ENCODE measurements around the gene ENG.

Gene ENG

DNA sequence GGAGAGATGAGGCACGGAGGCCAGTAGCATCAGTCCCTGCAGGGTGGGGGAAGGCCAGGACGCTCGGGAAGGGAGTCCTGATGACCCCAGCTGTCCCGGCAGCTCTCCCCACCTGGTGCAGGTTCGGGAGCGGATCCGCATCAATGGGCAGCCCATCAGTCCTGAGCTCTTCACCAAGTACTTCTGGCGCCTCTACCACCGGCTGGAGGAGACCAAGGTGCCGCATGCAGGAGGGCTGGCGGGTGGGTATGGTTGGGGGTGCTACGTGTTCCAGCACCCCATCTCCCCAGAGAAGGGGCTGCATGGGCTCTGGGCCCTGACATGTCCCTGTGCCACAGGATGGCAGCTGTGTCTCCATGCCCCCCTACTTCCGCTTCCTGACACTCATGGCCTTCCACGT is 47.6 kb downstream of the ENG start:
- Histone ChIP-seq H3K79me2 (ENCODE audit: low read length) (peaks cover 23% of the 10 kb centered on the region), H3K36me3 (replicated peaks; ENCODE audit: low read depth, low read length) (peaks cover 39% of the 10 kb centered on the region), H3K9me3 (ENCODE audit: insufficient read depth, low read length) (no peaks in the 10 kb centered on the region), H3K9ac (ENCODE audit: low read length) (no peak overlapping the region), H3K4me3 (ENCODE audit: low read length) (no peak overlapping the region), H2AFZ (ENCODE audit: low read depth, low read length) (no peak overlapping the region), H3K27me3 (ENCODE audit: low read depth, low read length) (no peaks in the 10 kb centered on the region), H3K27ac (ENCODE audit: low read length) (no peak overlapping the region), H3K4me2 (ENCODE audit: low read length) (no peak overlapping the region), H3K4me1 (ENCODE audit: low read length) (peaks cover 12% of the 10 kb centered on the region), H4K20me1 (ENCODE audit: insufficient read depth, low read length) (0 out of 2 replicates have a peak, but pooled peaks cover 4% of the 10 kb centered on the region)
- TF ChIP-seq, protein P1, sequence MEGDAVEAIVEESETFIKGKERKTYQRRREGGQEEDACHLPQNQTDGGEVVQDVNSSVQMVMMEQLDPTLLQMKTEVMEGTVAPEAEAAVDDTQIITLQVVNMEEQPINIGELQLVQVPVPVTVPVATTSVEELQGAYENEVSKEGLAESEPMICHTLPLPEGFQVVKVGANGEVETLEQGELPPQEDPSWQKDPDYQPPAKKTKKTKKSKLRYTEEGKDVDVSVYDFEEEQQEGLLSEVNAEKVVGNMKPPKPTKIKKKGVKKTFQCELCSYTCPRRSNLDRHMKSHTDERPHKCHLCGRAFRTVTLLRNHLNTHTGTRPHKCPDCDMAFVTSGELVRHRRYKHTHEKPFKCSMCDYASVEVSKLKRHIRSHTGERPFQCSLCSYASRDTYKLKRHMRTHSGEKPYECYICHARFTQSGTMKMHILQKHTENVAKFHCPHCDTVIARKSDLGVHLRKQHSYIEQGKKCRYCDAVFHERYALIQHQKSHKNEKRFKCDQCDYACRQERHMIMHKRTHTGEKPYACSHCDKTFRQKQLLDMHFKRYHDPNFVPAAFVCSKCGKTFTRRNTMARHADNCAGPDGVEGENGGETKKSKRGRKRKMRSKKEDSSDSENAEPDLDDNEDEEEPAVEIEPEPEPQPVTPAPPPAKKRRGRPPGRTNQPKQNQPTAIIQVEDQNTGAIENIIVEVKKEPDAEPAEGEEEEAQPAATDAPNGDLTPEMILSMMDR (IDR thresholded peaks at IDR 0.05; ENCODE audit: low read depth, low read length): no peak
- TF ChIP-seq EZH2phosphoT487 (IDR thresholded peaks at IDR 0.05; ENCODE audit: low read depth): no peak

DNA sequence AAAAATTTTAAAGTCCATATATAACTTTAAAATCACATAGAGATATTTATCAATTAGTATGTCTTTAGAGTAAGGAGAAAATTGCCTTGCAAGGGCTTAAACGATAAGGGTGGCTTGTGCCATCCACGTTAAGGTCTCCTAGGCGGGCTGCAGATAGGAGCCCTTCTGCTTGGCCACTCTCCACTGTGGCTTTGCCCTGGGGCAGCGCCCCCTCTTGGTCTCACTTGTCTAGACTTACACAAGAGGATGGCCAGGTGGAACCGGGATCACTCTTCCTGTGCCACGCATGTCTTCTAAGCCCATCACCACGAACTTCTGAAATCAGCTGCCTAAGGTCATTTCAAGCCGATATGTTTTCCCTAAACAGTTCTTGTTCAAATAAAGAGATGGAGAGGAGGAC is 48.8 kb downstream of the ENG start:
- Histone ChIP-seq H3K4me1 (ENCODE audit: low read length) (peaks cover 16% of the 10 kb centered on the region), H3K27ac (ENCODE audit: low read length) (no peak overlapping the region), H2AFZ (ENCODE audit: low read depth, low read length) (no peak overlapping the region), H3K27me3 (ENCODE audit: low read depth, low read length) (no peaks in the 10 kb centered on the region), H3K4me2 (ENCODE audit: low read length) (no peak overlapping the region), H3K9me3 (ENCODE audit: insufficient read depth, low read length) (no peaks in the 10 kb centered on the region), H3K9ac (ENCODE audit: low read length) (no peak overlapping the region), H4K20me1 (ENCODE audit: insufficient read depth, low read length) (0 out of 2 replicates have a peak, but pooled peaks cover 4% of the 10 kb centered on the region), H3K4me3 (ENCODE audit: low read length) (no peak overlapping the region), H3K79me2 (ENCODE audit: low read length) (peaks cover 23% of the 10 kb centered on the region), H3K36me3 (replicated peaks; ENCODE audit: low read depth, low read length) (peaks cover 38% of the 10 kb centered on the region)
- TF ChIP-seq, protein P1 (IDR thresholded peaks at IDR 0.05; ENCODE audit: low read depth, low read length): peak; percentile 40
- no peak for TF ChIP-seq EZH2phosphoT487 (IDR thresholded peaks at IDR 0.05; ENCODE audit: low read depth)

DNA sequence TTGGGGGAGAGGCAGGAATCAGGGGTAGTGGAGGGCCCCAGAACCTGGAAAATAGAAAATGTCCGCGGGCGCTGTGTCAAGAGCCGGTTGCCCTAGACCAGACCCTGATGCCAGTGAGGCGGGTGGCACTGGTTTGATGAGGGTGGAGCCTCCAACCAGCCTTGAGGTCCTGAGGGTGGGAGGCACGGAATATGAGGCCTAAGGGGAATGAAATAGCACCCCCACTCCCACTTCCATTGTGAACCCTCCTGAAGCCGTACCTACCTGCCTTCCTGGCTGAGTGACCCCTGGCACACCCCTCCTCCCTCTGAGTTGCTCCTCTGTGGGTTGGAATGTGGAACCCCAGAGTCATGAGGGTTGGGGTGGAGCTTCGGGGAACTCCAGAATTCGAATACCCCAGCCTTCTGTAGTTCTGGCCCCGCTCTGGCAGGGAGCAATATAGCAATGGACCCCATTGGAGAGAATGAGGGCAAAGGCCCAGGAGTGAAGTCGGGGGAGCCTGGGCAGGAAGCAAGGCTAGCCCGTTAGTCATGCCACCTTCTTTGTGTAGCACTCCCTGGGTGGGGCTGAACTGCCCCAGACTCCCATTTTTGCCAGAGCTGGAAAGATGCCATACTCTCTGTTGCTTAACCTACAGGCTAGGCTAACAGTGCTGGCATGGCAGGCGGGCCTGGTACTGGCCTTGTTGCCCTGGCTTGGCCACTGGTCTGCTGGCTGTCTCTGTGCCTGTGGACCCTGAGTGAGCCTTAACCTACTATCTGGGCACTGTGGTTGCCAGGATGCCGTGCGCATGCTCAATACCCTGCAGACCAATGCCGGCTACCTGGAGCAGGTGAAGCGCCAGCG is 50.7 kb downstream of the ENG start:
- 0 out of 2 replicates have a peak overlapping the region, but pooled peaks have one; percentile 10 for H2AFZ ChIP-seq (ENCODE audit: low read depth, low read length)

More for the DNA sequence above, 50.7 kb downstream of the ENG start:
- Histone ChIP-seq H3K4me1 (ENCODE audit: low read length) (peaks cover 16% of the 10 kb centered on the region), H3K9me3 (ENCODE audit: insufficient read depth, low read length) (no peaks in the 10 kb centered on the region), H3K27ac (ENCODE audit: low read length) (peak overlapping the region; percentile 68), H3K9ac (ENCODE audit: low read length) (peak overlapping the region; percentile 99), H3K79me2 (ENCODE audit: low read length) (peaks cover 23% of the 10 kb centered on the region), H3K4me3 (ENCODE audit: low read length) (peak overlapping the region; percentile 96), H3K36me3 (replicated peaks; ENCODE audit: low read depth, low read length) (peaks cover 25% of the 10 kb centered on the region), H3K4me2 (ENCODE audit: low read length) (peak overlapping the region; percentile 72), H4K20me1 (ENCODE audit: insufficient read depth, low read length) (0 out of 2 replicates have a peak, but pooled peaks cover 4% of the 10 kb centered on the region), H3K27me3 (ENCODE audit: low read depth, low read length) (no peaks in the 10 kb centered on the region)
- TF ChIP-seq, protein P1 (IDR thresholded peaks at IDR 0.05; ENCODE audit: low read depth, low read length): no peak
- TF ChIP-seq EZH2phosphoT487 (IDR thresholded peaks at IDR 0.05; ENCODE audit: low read depth): no peak
